SH-SY5Y (cell line): ENCODE data around the gene CD44.

Experiments used
- GATA2 ChIP-seq: IDR thresholded peaks from 2 replicates; pipeline ENCODE4 v1.6.1; 2011; ENCODE audit warnings: mild to moderate bottlenecking, low read depth, low read length
- GATA3 ChIP-seq: IDR thresholded peaks from 2 replicates; pipeline ENCODE4 v1.6.1; 2011; ENCODE audit warnings: low read depth, mild to moderate bottlenecking, low read length, moderate library complexity

GRCh38 chr11:35168671-35169070 is 29.7 kb downstream of the CD44 start:
- TF ChIP-seq GATA2 (no peak), GATA3 (no peak)
